OCI-LY7 (cell line): ENCODE measurements around the gene GATB. TPM values are rescaled to one million over a fixed set of nuclear protein-coding genes. Genes with fewer than 3 reads are reported as not detected.

Source experiments
- BruUV-seq: library from RNA; stranded (reverse); fragments of 400-500 nt; replicated peaks from 2 replicates; lab custom pipeline; 2021; lab: Mats Ljungman, UMichigan
- CTCF ChIA-PET: fragments of 300-600 bp; sonication (Branson Sonifier 250); formaldehyde crosslinking; loops from one replicate; lab custom pipeline; 2022; ENCODE audit warnings: antibody characterized with exemption; ENCODE audit not compliant: unreplicated experiment; lab: Charles Lee
- POLR2A ChIA-PET: fragments of 300-600 bp; sonication (Branson Sonifier 250); formaldehyde crosslinking; loops from one replicate; lab custom pipeline; 2022; ENCODE audit warnings: antibody characterized with exemption; lab: Charles Lee
- DNase-seq: peaks from one replicate; pipeline ENCODE4 v3.0.0-alpha.2; 2015; ENCODE audit warnings: low spot score
- H2AFZ ChIP-seq: fragments of 200-600 bp; sonication (generic), shearing (Covaris generic); 2 replicates; pipeline ENCODE4 v1.6.1; 2014; ENCODE audit warnings: mild to moderate bottlenecking, antibody characterized with exemption, low read length, moderate library complexity
- H3K27ac ChIP-seq: fragments of 200-600 bp; sonication (generic); 2 replicates; pipeline ENCODE4 v1.5.1; 2014; ENCODE audit warnings: mixed run types, low read depth, mild to moderate bottlenecking, moderate library complexity, low read length, inconsistent platforms; ENCODE audit not compliant: poor library complexity, severe bottlenecking
- H3K36me3 ChIP-seq: fragments of 200-600 bp; sonication (generic); 2 replicates; pipeline ENCODE4 v1.6.1; 2014; ENCODE audit warnings: mild to moderate bottlenecking, antibody characterized with exemption, low read length, moderate library complexity, mixed read lengths; ENCODE audit not compliant: insufficient read depth
- H3K4me1 ChIP-seq: fragments of 200-600 bp; sonication (generic); 2 replicates; pipeline ENCODE4 v1.5.1; 2014; ENCODE audit warnings: mild to moderate bottlenecking, low read length; ENCODE audit not compliant: insufficient read depth, poor library complexity, severe bottlenecking
- H3K4me2 ChIP-seq: fragments of 200-600 bp; sonication (generic); 2 replicates; pipeline ENCODE4 v1.6.1; 2014; ENCODE audit warnings: mild to moderate bottlenecking, low read length
- H3K4me3 ChIP-seq: fragments of 200-600 bp; sonication (generic); 2 replicates; pipeline ENCODE4 v1.5.1; 2014; ENCODE audit warnings: mild to moderate bottlenecking, low read depth, low read length; ENCODE audit not compliant: poor library complexity, severe bottlenecking
- H3K79me2 ChIP-seq: fragments of 200-600 bp; sonication (generic); 2 replicates; pipeline ENCODE4 v1.6.1; 2016; ENCODE audit warnings: low read depth, mild to moderate bottlenecking, low read length, moderate library complexity, mixed read lengths; ENCODE audit not compliant: insufficient read depth
- H3K9me2 ChIP-seq: fragments of 200-600 bp; sonication (generic); 2 replicates; pipeline ENCODE4 v1.6.1; 2016; ENCODE audit warnings: mild to moderate bottlenecking, low read length, mixed read lengths; ENCODE audit not compliant: insufficient read depth
- H3K9me3 ChIP-seq: fragments of 200-600 bp; sonication (generic); 2 replicates; pipeline ENCODE4 v1.6.1; 2014; ENCODE audit warnings: mild to moderate bottlenecking, mixed run types, low read length, mixed read lengths
- H4K20me1 ChIP-seq: fragments of 200-600 bp; sonication (generic); 2 replicates; pipeline ENCODE4 v1.6.1; 2014; ENCODE audit warnings: mild to moderate bottlenecking, antibody characterized with exemption, low read length, moderate library complexity, mixed read lengths; ENCODE audit not compliant: insufficient read depth
- EZH2phosphoT487 ChIP-seq: fragments of 200-600 bp; sonication (generic); IDR thresholded peaks from 2 replicates; pipeline ENCODE4 v1.6.1; 2018; ENCODE audit warnings: low read depth, borderline replicate concordance, mild to moderate bottlenecking, mixed run types, antibody characterized with exemption, low read length, moderate library complexity, mixed read lengths
- intact Hi-C: fragments of 100-400 bp; cut with micrococcal nuclease; formaldehyde crosslinking; loops from one replicate; pipeline ENCODE4 v1.10.0; 2022; ENCODE audit not compliant: unreplicated experiment
- total RNA-seq, 2 experiments: library from RNA; depleted of rRNA in 1 of 2; stranded (reverse); fragments of >200 nt in 1 of 2; shearing (Covaris generic) in 1 of 2; gene quantifications; 2 replicates each; pipeline ENCODE4 v1.2.3, GENCODE V29; 2014 to 2022
- TF ChIP-seq, protein P1 (sequence below): fragments of 200-600 bp; sonication (generic); conservative IDR thresholded peaks from 2 replicates; pipeline ENCODE4 v1.5.1; 2014; ENCODE audit warnings: mild to moderate bottlenecking, antibody characterized with exemption, low read length, moderate library complexity, mixed read lengths

The GATB gene
- total RNA-seq, 2 experiments from 2014 or later, result 24.6 to 26.5 TPM

DNA sequence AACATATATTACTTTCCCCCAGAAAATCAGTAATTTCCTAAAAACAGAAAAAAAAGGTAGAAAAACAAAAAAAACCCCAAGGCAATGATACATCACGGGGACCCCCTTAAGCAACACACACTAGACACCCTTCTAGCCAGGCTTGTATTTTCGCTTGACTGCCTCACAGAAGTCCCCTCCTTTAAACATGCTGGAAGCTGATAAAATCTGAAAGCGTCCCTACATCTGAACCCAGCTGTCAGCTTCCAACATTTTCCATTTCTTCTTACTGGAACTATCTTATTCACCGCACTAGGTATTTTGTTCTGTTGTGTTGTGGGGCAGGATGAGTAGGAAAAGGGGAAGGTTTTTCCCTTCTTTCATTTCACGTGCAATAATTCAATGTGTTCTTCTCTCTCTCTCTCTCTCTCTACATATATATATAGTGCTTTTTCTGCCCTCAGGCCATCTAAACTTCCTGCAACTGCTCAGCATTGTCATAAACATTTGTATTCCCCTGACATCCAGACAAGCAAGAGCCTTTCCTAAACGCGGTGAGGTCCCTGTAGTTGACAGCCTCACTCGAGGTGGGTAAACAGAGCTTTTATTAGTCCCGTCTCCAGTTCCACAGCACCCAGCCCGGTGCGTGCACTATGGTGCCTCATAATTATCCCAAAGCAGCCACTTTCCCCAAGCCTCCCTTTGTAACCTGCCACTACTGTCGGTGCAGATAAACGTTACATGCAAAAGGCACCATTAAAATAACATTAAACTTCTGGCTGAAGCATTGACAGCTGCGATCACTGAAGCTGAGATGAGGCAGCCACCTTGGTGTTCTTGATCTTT, 82.5 kb downstream of the GATB start:
- intact Hi-C loops, result no loop called here
- no peaks in the 10 kb centered on the region for H3K9me2 ChIP-seq
- BruUV-seq, result no TSS peak
- TF ChIP-seq, protein P1, sequence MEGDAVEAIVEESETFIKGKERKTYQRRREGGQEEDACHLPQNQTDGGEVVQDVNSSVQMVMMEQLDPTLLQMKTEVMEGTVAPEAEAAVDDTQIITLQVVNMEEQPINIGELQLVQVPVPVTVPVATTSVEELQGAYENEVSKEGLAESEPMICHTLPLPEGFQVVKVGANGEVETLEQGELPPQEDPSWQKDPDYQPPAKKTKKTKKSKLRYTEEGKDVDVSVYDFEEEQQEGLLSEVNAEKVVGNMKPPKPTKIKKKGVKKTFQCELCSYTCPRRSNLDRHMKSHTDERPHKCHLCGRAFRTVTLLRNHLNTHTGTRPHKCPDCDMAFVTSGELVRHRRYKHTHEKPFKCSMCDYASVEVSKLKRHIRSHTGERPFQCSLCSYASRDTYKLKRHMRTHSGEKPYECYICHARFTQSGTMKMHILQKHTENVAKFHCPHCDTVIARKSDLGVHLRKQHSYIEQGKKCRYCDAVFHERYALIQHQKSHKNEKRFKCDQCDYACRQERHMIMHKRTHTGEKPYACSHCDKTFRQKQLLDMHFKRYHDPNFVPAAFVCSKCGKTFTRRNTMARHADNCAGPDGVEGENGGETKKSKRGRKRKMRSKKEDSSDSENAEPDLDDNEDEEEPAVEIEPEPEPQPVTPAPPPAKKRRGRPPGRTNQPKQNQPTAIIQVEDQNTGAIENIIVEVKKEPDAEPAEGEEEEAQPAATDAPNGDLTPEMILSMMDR, result no peak
- TF ChIP-seq EZH2phosphoT487, result no peak
- POLR2A ChIA-PET, result interaction anchor here (0.7 to 1.1 kb wide), 2 partner anchors 25 to 66 kb away, joined by 3 read pairs; no protein-coding TSS in a partner anchor
- H4K20me1 ChIP-seq, result no peaks in the 10 kb centered on the region
- no peaks in the 10 kb centered on the region for H3K36me3 ChIP-seq
- H3K9me3 ChIP-seq, result no peaks in the 10 kb centered on the region
- H3K4me3 ChIP-seq, result no peak overlapping the region
- no peak overlapping the region for H3K4me2 ChIP-seq
- H3K4me1 ChIP-seq, result no peaks in the 10 kb centered on the region
- CTCF ChIA-PET, result no interaction called here
- H2AFZ ChIP-seq, result no peak overlapping the region
- H3K79me2 ChIP-seq, result no peaks in the 10 kb centered on the region
- H3K27ac ChIP-seq, result no peak overlapping the region
- DNase-seq, result no peak

DNA sequence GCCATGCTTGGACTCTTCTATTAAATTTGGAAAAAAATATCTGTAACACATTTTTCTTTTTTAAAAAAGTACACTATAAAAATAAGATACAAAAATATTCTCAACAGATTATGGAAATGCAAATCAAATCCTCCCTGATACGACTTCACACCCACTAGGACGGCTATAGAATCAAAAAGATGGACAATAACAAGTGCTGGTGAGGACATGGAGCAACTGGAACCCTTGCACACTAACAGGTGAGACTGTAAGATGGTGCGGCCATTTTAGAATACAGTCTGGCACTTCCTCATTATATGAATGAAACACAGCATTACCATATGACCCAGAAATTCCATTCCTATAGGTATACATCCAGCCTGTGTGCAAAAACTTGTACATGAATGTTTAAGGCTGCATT, 83.6 kb downstream of the GATB start:
- Histone ChIP-seq H2AFZ (no peak overlapping the region), H4K20me1 (no peaks in the 10 kb centered on the region), H3K4me3 (no peak overlapping the region), H3K9me2 (no peaks in the 10 kb centered on the region), H3K27ac (no peak overlapping the region), H3K9me3 (no peaks in the 10 kb centered on the region), H3K4me1 (no peaks in the 10 kb centered on the region), H3K36me3 (no peaks in the 10 kb centered on the region), H3K4me2 (no peak overlapping the region), H3K79me2 (no peaks in the 10 kb centered on the region)
- ChIA-PET POLR2A (no interaction called here), CTCF (no interaction called here)
- DNase-seq, result no peak
- no peak for TF ChIP-seq EZH2phosphoT487
- intact Hi-C loops, result no loop called here
- no TSS peak for BruUV-seq

DNA sequence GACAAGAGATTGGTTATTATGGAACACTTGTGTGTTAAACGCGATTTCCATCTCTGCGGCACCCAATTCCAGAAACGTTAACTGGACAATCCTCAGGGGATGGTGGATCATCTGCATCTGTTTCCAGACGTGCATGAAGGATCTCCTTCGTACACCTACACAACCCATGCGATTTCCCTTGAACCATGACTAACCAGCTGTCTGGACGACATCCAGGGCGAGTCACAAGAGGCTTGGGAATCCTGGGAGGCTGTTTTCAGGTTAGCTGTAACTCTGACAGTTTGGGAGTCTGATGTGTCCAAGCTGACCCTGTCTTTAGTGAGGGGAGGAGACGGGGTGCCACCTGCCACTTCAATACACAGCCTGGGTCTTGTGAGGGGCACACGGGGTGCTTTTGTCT, 84.5 kb downstream of the GATB start:
- BruUV-seq, result no TSS peak
- POLR2A ChIA-PET, result interaction anchor here (0.9 kb wide), 1 partner anchor 214 kb away, joined by 3 read pairs; no protein-coding TSS in a partner anchor
- CTCF ChIA-PET, result no interaction called here

More for the DNA sequence above, 84.5 kb downstream of the GATB start:
- TF ChIP-seq, protein P1, result no peak
- no peak for TF ChIP-seq EZH2phosphoT487
- H3K9me2 ChIP-seq, result no peaks in the 10 kb centered on the region
- H4K20me1 ChIP-seq, result no peaks in the 10 kb centered on the region
- H3K79me2 ChIP-seq, result no peaks in the 10 kb centered on the region
- no peaks in the 10 kb centered on the region for H3K36me3 ChIP-seq
- intact Hi-C loops, result no loop called here
- no peak for DNase-seq
- no peaks in the 10 kb centered on the region for H3K4me1 ChIP-seq
- no peak overlapping the region for H3K4me2 ChIP-seq
- no peaks in the 10 kb centered on the region for H3K9me3 ChIP-seq
- no peak overlapping the region for H3K4me3 ChIP-seq
- H2AFZ ChIP-seq, result no peak overlapping the region
- H3K27ac ChIP-seq, result no peak overlapping the region
